Measurements from ENCODE around the gene RABGEF1.
A peak's percentile ranks its signal among the peaks of the same experiment; 100 is the strongest.
"Not testable (repeated sequence)": the region's sequence is repeated elsewhere in the genome, so short reads cannot be mapped to it uniquely, and the experiment has no call there.

Gene RABGEF1

DNA sequence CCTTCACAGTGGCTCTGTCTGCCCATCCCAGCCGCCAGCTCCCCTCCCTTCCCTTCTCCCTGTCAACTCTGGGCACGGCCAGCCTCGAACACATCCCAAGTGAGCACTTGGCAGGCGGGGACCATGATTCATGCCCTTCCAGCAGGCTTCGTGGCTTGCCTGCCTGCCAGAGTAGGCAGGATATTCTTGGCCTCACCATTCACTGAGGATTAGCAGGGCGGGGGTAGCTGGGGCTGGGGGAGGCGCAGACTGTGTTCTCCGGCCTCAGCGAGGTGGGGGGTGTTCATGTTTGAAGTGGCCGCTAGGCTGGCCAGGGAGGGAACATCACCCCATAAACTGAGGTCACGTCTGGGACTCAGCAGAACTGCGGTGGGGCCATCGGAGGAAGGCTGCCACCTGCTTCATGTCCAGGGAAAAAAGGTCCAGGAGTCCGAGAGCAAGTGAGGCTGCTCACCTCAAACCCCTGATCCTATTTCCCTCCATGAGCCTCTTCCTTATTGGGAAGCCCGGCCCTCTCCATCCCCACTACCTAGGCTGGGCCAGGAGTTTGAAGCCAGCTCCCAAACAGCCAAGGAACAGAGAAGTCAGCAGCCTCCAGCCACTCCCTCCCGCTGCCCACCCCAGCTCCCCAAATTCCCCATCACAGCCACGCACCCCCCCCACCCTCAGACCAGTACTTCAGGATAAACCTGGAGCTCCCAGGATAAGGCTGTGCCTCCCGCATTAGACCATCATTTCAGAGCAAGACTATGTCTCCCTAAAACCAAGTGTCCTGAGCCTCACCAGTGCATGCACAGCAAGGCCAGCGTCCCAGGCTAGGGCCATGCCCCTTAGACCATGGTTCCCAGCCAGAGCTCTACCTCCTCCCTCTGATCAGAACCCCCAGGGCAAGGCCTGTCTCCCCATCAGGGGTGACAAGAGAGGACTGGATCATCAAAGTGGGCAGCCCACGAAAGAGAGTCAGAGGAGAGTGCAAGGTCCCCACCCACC, 42.8 kb upstream of the RABGEF1 start:
- Mint-ChIP-seq H3K9me3 (no peaks in the 10 kb centered on the region), H3K4me1 (peaks cover 17% of the 10 kb centered on the region), H3K4me3 (no peak overlapping the region), H3K27me3 (ENCODE audit: low read depth, poor library complexity) (no peaks in the 10 kb centered on the region), H3K27ac (peak overlapping the region; percentile 65), H3K36me3 (ENCODE audit: low read depth) (peaks cover 17% of the 10 kb centered on the region)
- DNase-seq, result no peak
- TF ChIP-seq, protein P1, sequence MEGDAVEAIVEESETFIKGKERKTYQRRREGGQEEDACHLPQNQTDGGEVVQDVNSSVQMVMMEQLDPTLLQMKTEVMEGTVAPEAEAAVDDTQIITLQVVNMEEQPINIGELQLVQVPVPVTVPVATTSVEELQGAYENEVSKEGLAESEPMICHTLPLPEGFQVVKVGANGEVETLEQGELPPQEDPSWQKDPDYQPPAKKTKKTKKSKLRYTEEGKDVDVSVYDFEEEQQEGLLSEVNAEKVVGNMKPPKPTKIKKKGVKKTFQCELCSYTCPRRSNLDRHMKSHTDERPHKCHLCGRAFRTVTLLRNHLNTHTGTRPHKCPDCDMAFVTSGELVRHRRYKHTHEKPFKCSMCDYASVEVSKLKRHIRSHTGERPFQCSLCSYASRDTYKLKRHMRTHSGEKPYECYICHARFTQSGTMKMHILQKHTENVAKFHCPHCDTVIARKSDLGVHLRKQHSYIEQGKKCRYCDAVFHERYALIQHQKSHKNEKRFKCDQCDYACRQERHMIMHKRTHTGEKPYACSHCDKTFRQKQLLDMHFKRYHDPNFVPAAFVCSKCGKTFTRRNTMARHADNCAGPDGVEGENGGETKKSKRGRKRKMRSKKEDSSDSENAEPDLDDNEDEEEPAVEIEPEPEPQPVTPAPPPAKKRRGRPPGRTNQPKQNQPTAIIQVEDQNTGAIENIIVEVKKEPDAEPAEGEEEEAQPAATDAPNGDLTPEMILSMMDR (IDR thresholded peaks at IDR 0.05), result no peak

- Mint-ChIP-seq H3K9me3 (no peaks in the 10 kb centered on the region), H3K4me3 (no peak overlapping the region), H3K27ac (no peak overlapping the region), H3K27me3 (ENCODE audit: low read depth, poor library complexity) (no peaks in the 10 kb centered on the region), H3K4me1 (peaks cover 17% of the 10 kb centered on the region), H3K36me3 (ENCODE audit: low read depth) (peaks cover 25% of the 10 kb centered on the region)
- DNase-seq, result no peak
- TF ChIP-seq, protein P1 (IDR thresholded peaks at IDR 0.05), result no peak
Measured at GRCh38 chr7:66698652-66699205, 41.8 kb upstream of the RABGEF1 start.

- Mint-ChIP-seq H3K27me3 (ENCODE audit: low read depth, poor library complexity) (no peaks in the 10 kb centered on the region), H3K36me3 (ENCODE audit: low read depth) (peaks cover 37% of the 10 kb centered on the region), H3K4me1 (peaks cover 17% of the 10 kb centered on the region), H3K27ac (no peak overlapping the region), H3K4me3 (no peak overlapping the region), H3K9me3 (no peaks in the 10 kb centered on the region)
- TF ChIP-seq, protein P1 (IDR thresholded peaks at IDR 0.05), result no peak
- no peak for DNase-seq
Measured at GRCh38 chr7:66699998-66700397, 40.5 kb upstream of the RABGEF1 start.

DNA sequence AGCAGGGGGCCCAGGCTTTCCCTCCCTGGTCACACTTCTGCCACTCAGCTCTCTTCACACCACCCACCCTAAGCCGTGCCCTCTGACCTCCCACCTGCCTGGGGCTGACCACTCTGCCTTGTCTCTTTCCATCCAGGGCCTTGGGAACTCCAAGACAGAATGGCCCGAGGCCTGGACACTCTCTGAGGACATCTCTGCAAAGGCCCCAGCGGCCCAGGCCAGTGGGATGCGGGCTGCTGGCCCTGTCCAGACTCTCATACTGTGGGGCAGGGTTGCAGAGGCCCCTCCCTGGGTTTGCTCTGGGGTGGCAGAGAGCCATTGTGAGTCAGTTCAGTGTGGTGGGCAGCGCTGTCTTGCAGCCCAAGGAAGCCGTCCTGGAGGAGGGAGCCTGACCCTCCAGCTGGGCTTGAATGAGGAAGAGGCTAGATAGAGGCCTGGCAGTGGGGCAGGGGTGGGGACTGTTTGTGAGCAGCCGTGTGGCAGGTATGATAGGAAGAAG, 39.9 kb upstream of the RABGEF1 start:
- Mint-ChIP-seq H3K27ac (peak overlapping the region; percentile 66), H3K4me1 (peaks cover 11% of the 10 kb centered on the region), H3K27me3 (ENCODE audit: low read depth, poor library complexity) (no peaks in the 10 kb centered on the region), H3K4me3 (no peak overlapping the region), H3K9me3 (no peaks in the 10 kb centered on the region), H3K36me3 (ENCODE audit: low read depth) (peaks cover 42% of the 10 kb centered on the region)
- TF ChIP-seq, protein P1 (IDR thresholded peaks at IDR 0.05), result no peak
- DNase-seq, result no peak

DNA sequence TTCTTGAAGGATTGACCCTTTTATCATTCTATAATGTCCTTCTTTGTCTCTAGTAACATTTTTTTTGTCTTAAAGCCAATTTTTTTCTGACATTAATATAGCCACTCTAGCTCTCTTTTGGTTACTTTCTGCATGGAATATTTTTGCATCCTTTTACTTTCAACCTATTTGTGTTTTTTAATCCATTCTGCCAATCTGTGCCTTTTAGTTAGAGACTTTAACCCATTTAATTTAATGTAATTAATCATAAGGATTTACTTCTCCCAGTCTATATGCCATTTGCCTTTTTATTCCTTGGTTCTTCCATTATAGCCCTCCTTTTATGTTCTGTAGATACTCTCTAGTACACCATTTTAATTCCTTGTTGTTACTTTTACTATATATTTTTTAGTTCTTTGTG, 32.7 kb upstream of the RABGEF1 start:
- Mint-ChIP-seq H3K36me3 (ENCODE audit: low read depth) (peaks cover 81% of the 10 kb centered on the region), H3K27ac (no peak overlapping the region), H3K27me3 (ENCODE audit: low read depth, poor library complexity) (no peaks in the 10 kb centered on the region), H3K9me3 (peaks cover 46% of the 10 kb centered on the region), H3K4me1 (no peaks in the 10 kb centered on the region), H3K4me3 (no peak overlapping the region)
- TF ChIP-seq, protein P1 (IDR thresholded peaks at IDR 0.05), result no peak
- DNase-seq, result no peak

DNA sequence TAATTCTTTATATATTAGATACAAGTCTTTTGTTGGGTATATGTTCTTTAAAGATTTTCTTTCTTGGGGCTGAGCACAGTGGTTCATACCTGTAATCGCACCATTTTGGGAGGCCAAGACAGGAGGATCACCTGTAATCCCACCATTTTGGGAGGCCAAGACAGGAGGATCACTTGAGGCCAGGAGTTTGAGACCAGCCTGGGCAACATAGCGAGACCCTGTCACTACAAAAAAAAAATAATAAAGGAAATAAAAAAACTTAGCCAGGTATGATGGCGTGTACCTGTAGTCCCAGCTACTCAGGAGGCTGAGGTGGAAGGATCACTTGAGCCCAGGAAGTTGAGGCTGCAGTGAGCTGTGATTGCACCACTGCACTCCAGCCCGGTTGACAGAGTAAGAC, 29.8 kb upstream of the RABGEF1 start:
- peaks cover 85% of the 10 kb centered on the region for H3K36me3 Mint-ChIP-seq (ENCODE audit: low read depth)
- not testable (repeated sequence) for H3K27ac Mint-ChIP-seq; H3K4me3 Mint-ChIP-seq; H3K4me1 Mint-ChIP-seq; H3K27me3 Mint-ChIP-seq (ENCODE audit: low read depth, poor library complexity); DNase-seq
- H3K9me3 Mint-ChIP-seq, result peaks cover 68% of the 10 kb centered on the region

All from nephron progenitor cell (in vitro differentiated cells).